DMS53 (cell line): ENCODE data around the gene FBXO30.

Experiments used
- DNase-seq: peaks from one replicate; lab custom pipeline; 2025; lab: John Stamatoyannopoulos, UW

Gene FBXO30

GRCh38 chr6:145816392-145816791, 1.8 kb upstream of the FBXO30 start:
- peak; percentile 40 for DNase-seq

GRCh38 chr6:145815309-145816274, 997 bp upstream of the FBXO30 start:
- DNase-seq, result peak; percentile 56

GRCh38 chr6:145814035-145814500, 527 bp downstream of the FBXO30 start:
- DNase-seq, result peak; percentile 66

- DNase-seq, result peak; percentile 32
These were observed 1.1 kb downstream of the FBXO30 start for GRCh38 chr6:145813285-145814034.

GRCh38 chr6:145811741-145812140, 2.9 kb downstream of the FBXO30 start:
- DNase-seq, result no peak

GRCh38 chr6:145809785-145810184, 4.8 kb downstream of the FBXO30 start:
- no peak for DNase-seq

- DNase-seq, result no peak
These were observed 5.4 kb downstream of the FBXO30 start for GRCh38 chr6:145809211-145809610.

GRCh38 chr6:145808239-145808638, 6.4 kb downstream of the FBXO30 start:
- DNase-seq, result no peak

- no peak for DNase-seq
These were observed 12.5 kb downstream of the FBXO30 start for GRCh38 chr6:145802141-145802540.

GRCh38 chr6:145801021-145801420, 13.6 kb downstream of the FBXO30 start:
- DNase-seq, result no peak

- DNase-seq, result no peak
These were observed 16.1 kb downstream of the FBXO30 start for GRCh38 chr6:145798530-145798929.

GRCh38 chr6:145789443-145789842, 25.2 kb downstream of the FBXO30 start:
- DNase-seq, result no peak

GRCh38 chr6:145787688-145788087, 26.9 kb downstream of the FBXO30 start:
- DNase-seq, result no peak

GRCh38 chr6:145784683-145785082, 29.9 kb downstream of the FBXO30 start:
- no peak for DNase-seq

GRCh38 chr6:145783796-145784195, 30.8 kb downstream of the FBXO30 start:
- DNase-seq, result peak; percentile 35

GRCh38 chr6:145772846-145773245, 41.7 kb downstream of the FBXO30 start:
- no peak for DNase-seq

GRCh38 chr6:145765449-145765848, 49.1 kb downstream of the FBXO30 start:
- no peak for DNase-seq

GRCh38 chr6:145763742-145764141, 50.9 kb downstream of the FBXO30 start:
- peak; percentile 28 for DNase-seq

- DNase-seq, result peak; percentile 13
These were observed 53.0 kb downstream of the FBXO30 start for GRCh38 chr6:145761584-145761983.

- DNase-seq, result no peak
These were observed 56.5 kb downstream of the FBXO30 start for GRCh38 chr6:145758113-145758512.

GRCh38 chr6:145756170-145756662, 58.4 kb downstream of the FBXO30 start:
- peak; percentile 7 for DNase-seq

- DNase-seq, result no peak
These were observed 58.9 kb downstream of the FBXO30 start for GRCh38 chr6:145755682-145756081.

GRCh38 chr6:145752638-145753037, 62.0 kb downstream of the FBXO30 start:
- DNase-seq, result no peak
